ENCODE results near the gene ASCC1. TPM values are rescaled to one million over a fixed set of nuclear protein-coding genes. Genes with fewer than 3 reads are reported as not detected.
A peak's percentile ranks its signal among the peaks of the same experiment; 100 is the strongest.
"Not testable (repeated sequence)": the region's sequence is repeated elsewhere in the genome, so short reads cannot be mapped to it uniquely, and the experiment has no call there.

ASCC1 gene
- total RNA-seq, 1 donor from 2014 or later: 27.9 TPM

GRCh38 chr10:72249176-72249862, 33.2 kb upstream of the ASCC1 start:
- ATAC-seq; DNase-seq (ENCODE audit: low spot score): not testable (repeated sequence)

GRCh38 chr10:72248468-72249151, 32.5 kb upstream of the ASCC1 start:
- ATAC-seq: peak; percentile 81
- peak; percentile 82 for DNase-seq (ENCODE audit: low spot score)

- ATAC-seq (no peak), DNase-seq (ENCODE audit: low spot score) (no peak)
Observed at GRCh38 chr10:72245949-72246525, 30.0 kb upstream of the ASCC1 start.

- peak; percentile 42 for ATAC-seq
- DNase-seq (ENCODE audit: low spot score): no peak
Observed at GRCh38 chr10:72244573-72245038, 28.5 kb upstream of the ASCC1 start.

GRCh38 chr10:72243822-72244437, 27.9 kb upstream of the ASCC1 start:
- DNase-seq (ENCODE audit: low spot score): no peak
- no peak for ATAC-seq

- peak; percentile 14 for ATAC-seq
- no peak for DNase-seq (ENCODE audit: low spot score)
Observed at GRCh38 chr10:72242675-72243074, 26.6 kb upstream of the ASCC1 start.

- no peak for DNase-seq (ENCODE audit: low spot score)
- ATAC-seq: no peak
Observed at GRCh38 chr10:72241691-72242252, 25.7 kb upstream of the ASCC1 start.

- DNase-seq (ENCODE audit: low spot score) (no peak), ATAC-seq (no peak)
Observed at GRCh38 chr10:72240371-72240770, 24.3 kb upstream of the ASCC1 start.

- DNase-seq (ENCODE audit: low spot score) (no peak), ATAC-seq (no peak)
Observed at GRCh38 chr10:72239409-72239808, 23.3 kb upstream of the ASCC1 start.

- peak; percentile 73 for DNase-seq (ENCODE audit: low spot score)
- peak; percentile 78 for ATAC-seq
Observed at GRCh38 chr10:72238392-72239175, 22.5 kb upstream of the ASCC1 start.

- ATAC-seq (no peak), DNase-seq (ENCODE audit: low spot score) (no peak)
Observed at GRCh38 chr10:72235544-72236279, 19.6 kb upstream of the ASCC1 start.

GRCh38 chr10:72234560-72235095, 18.6 kb upstream of the ASCC1 start:
- DNase-seq (ENCODE audit: low spot score) (no peak), ATAC-seq (no peak)

GRCh38 chr10:72233621-72234020, 17.5 kb upstream of the ASCC1 start:
- ATAC-seq (no peak), DNase-seq (ENCODE audit: low spot score) (no peak)

GRCh38 chr10:72229261-72230251, 13.5 kb upstream of the ASCC1 start:
- peak; percentile 74 for ATAC-seq
- DNase-seq (ENCODE audit: low spot score): no peak

- ATAC-seq (peak; percentile 14), DNase-seq (ENCODE audit: low spot score) (no peak)
Observed at GRCh38 chr10:72228318-72228751, 12.3 kb upstream of the ASCC1 start.

GRCh38 chr10:72227826-72228225, 11.8 kb upstream of the ASCC1 start:
- DNase-seq (ENCODE audit: low spot score): no peak

GRCh38 chr10:72226418-72227027, 10.4 kb upstream of the ASCC1 start:
- ATAC-seq: no peak
- no peak for DNase-seq (ENCODE audit: low spot score)

More at GRCh38 chr10:72227826-72228225, 11.8 kb upstream of the ASCC1 start:
- no peak for ATAC-seq

- ATAC-seq; DNase-seq (ENCODE audit: low spot score): not testable (repeated sequence)
Observed at GRCh38 chr10:72224191-72224590, 8.1 kb upstream of the ASCC1 start.
